C1 segment of cervical spinal cord (tissue), 14 donors: ENCODE measurements around the gene SLC19A1.
A peak's percentile ranks its signal among the peaks of the same experiment; 100 is the strongest.
"Not testable (repeated sequence)": the region's sequence is repeated elsewhere in the genome, so short reads cannot be mapped to it uniquely, and the experiment has no call there.

ENCODE experiments used
- DNase-seq, 14 donors: peaks; one replicate each; lab custom pipeline; 2025; lab: John Stamatoyannopoulos, UW

Gene SLC19A1

GRCh38 chr21:45506241-45506817, 35.9 kb downstream of the SLC19A1 start:
- no peak for DNase-seq

- DNase-seq, result peak in 1 of 14 donors; percentile 8
Measured at GRCh38 chr21:45505416-45506021, 36.7 kb downstream of the SLC19A1 start.

GRCh38 chr21:45504516-45505415, 37.5 kb downstream of the SLC19A1 start:
- DNase-seq, result no peak

GRCh38 chr21:45504021-45504515, 38.2 kb downstream of the SLC19A1 start:
- DNase-seq, result no peak

GRCh38 chr21:45503226-45503625, 39.0 kb downstream of the SLC19A1 start:
- DNase-seq, result not testable (repeated sequence)

- DNase-seq, result no peak
Measured at GRCh38 chr21:45502600-45502999, 39.6 kb downstream of the SLC19A1 start.

- DNase-seq, result no peak
Measured at GRCh38 chr21:45502006-45502345, 40.3 kb downstream of the SLC19A1 start.

GRCh38 chr21:45501081-45502005, 40.9 kb downstream of the SLC19A1 start:
- not testable (repeated sequence) for DNase-seq

GRCh38 chr21:45499970-45500577, 42.2 kb downstream of the SLC19A1 start:
- no peak for DNase-seq

- no peak for DNase-seq
Measured at GRCh38 chr21:45499201-45499750, 43.0 kb downstream of the SLC19A1 start.

GRCh38 chr21:45498646-45499000, 43.6 kb downstream of the SLC19A1 start:
- DNase-seq, result no peak

- no peak for DNase-seq
Measured at GRCh38 chr21:45497846-45498645, 44.2 kb downstream of the SLC19A1 start.

GRCh38 chr21:45496968-45497845, 45.0 kb downstream of the SLC19A1 start:
- DNase-seq, result no peak

GRCh38 chr21:45496151-45496967, 45.9 kb downstream of the SLC19A1 start:
- DNase-seq, result no peak

GRCh38 chr21:45494851-45495680, 47.2 kb downstream of the SLC19A1 start:
- no peak for DNase-seq

GRCh38 chr21:45494135-45494850, 47.9 kb downstream of the SLC19A1 start:
- no peak for DNase-seq
